Measurements from ENCODE around the gene SLC35E3. TPM values are rescaled to one million over a fixed set of nuclear protein-coding genes. Genes with fewer than 3 reads are reported as not detected.

The SLC35E3 gene
- total RNA-seq, 1 donor: 7.0 TPM

DNA sequence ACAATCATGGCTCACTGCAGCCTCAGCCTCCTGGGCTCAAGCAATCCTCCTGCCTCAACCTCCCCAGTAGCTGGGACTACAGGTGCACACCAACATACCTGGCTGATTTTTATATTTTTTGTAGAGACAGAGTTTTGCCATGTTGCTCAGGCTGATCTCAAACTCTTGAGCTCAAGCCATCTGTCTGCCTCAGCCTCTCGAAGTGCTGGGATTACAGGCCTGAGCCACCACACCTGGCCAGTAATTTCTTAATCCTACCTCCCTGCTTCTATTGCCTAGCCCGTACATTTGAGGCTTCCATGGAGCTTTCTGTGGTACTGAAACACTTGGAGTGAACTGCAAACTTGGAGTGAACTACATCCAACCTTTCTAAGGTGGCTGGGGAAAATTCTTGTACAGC lies 20.7 kb downstream of the SLC35E3 start:
- DNase-seq (ENCODE audit: low read depth): no peak
- no peak overlapping the region for H3K4me3 ChIP-seq (ENCODE audit: low read depth, low read length)
- TF ChIP-seq, protein P1, sequence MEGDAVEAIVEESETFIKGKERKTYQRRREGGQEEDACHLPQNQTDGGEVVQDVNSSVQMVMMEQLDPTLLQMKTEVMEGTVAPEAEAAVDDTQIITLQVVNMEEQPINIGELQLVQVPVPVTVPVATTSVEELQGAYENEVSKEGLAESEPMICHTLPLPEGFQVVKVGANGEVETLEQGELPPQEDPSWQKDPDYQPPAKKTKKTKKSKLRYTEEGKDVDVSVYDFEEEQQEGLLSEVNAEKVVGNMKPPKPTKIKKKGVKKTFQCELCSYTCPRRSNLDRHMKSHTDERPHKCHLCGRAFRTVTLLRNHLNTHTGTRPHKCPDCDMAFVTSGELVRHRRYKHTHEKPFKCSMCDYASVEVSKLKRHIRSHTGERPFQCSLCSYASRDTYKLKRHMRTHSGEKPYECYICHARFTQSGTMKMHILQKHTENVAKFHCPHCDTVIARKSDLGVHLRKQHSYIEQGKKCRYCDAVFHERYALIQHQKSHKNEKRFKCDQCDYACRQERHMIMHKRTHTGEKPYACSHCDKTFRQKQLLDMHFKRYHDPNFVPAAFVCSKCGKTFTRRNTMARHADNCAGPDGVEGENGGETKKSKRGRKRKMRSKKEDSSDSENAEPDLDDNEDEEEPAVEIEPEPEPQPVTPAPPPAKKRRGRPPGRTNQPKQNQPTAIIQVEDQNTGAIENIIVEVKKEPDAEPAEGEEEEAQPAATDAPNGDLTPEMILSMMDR (IDR thresholded peaks at IDR 0.05; ENCODE audit: insufficient read depth, low read length): no peak

DNA sequence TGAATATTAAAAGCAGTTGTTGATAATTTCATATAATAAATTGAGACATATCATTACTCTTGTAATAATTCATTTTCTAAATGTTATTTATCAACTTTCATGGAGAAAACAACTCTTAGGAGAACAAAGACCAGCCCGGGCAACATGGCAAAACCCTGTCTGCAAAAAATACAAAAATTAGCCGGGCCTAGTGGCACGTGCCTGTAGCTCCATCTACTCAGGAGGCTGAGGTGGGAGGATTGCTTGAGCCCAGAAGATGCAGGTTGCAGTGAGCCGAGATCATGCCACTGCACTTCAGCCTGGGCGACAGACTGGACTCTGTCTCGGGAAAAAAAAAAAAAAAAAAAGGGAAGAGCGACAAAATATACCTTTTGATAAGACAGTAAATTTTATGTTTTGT lies 21.2 kb downstream of the SLC35E3 start:
- no peak for DNase-seq (ENCODE audit: low read depth)
- no peak overlapping the region for H3K4me3 ChIP-seq (ENCODE audit: low read depth, low read length)
- TF ChIP-seq, protein P1 (IDR thresholded peaks at IDR 0.05; ENCODE audit: insufficient read depth, low read length): no peak

DNA sequence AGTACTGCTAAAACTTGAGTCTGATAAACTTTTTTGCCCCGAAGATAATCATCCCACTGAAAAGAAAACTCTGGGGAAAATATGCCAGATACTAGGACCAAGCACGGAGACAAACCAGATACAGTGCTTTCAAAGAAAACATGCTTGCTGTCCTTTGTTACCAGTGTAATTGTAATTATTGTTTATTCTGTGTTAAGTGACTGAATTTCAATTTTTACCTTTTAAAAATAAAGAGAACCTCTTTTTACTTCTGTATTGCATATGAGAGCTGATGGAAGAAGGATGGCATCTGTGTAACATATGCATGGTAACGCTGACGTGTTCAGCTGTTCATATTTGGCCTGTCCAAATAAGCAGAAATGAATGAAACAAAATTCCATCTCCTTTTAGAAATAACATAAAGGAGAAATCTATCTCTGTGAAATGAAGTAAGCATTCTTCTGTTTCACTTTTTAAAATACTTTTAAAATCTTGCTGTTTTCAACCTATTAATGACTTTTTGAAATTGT lies 22.5 kb downstream of the SLC35E3 start:
- TF ChIP-seq, protein P1 (IDR thresholded peaks at IDR 0.05; ENCODE audit: insufficient read depth, low read length): no peak
- no peak overlapping the region for H3K4me3 ChIP-seq (ENCODE audit: low read depth, low read length)
- DNase-seq (ENCODE audit: low read depth): no peak

DNA sequence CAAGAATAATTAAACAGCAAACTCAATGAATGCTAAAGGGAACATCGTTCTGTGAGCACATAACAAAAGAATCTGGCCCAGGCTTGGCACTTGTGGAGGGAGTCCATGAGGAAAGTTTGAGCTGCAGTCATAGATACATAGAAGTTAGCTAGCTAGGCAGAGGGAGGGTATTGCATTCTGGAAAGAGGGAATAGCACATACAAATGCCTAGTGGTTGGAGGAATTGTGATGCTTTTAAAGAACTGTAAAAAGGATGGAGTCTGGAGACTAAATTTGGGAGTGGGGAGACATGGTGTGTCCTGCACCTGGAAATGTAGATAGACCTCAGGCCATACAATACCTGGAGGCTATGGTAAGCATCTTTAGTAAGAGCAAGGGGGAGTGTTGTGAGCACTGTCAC lies 24.0 kb downstream of the SLC35E3 start:
- no peak for DNase-seq (ENCODE audit: low read depth)
- TF ChIP-seq, protein P1 (IDR thresholded peaks at IDR 0.05; ENCODE audit: insufficient read depth, low read length): no peak
- no peak overlapping the region for H3K4me3 ChIP-seq (ENCODE audit: low read depth, low read length)

DNA sequence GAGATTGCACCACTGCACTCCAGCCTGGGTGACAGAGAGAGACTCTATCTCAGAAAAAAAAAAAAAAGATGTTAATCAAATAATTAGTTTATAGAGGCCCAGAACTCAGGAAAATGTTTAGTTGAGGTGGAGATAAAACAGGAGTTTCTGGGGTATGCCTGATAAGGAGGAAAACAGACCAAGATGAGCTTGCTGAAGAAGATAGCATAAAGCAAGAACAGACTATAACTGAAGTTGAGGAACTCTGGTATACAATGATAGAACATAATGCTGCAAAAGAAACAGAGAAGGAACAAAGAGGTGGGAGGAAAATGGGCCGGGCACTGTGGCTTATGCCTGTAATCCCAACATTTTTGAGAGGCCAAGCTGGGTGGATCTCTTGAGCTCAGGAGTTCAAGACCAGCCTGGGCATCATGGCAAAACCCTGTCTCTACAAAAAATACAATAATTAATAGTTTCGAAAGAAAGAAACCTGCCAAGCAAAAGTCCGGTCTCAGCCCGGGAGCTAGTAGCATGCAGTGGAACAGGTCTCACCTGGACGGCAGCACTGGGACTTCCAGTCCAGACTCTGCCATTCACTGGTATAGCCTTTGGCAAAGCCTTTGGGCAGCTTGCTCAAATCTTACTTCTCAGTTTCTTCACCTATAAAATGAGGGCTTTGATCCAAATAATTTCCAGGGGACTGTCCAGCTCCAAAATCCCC lies 25.4 kb downstream of the SLC35E3 start:
- no peak overlapping the region for H3K4me3 ChIP-seq (ENCODE audit: low read depth, low read length)
- TF ChIP-seq, protein P1 (IDR thresholded peaks at IDR 0.05; ENCODE audit: insufficient read depth, low read length): no peak
- DNase-seq (ENCODE audit: low read depth): no peak

DNA sequence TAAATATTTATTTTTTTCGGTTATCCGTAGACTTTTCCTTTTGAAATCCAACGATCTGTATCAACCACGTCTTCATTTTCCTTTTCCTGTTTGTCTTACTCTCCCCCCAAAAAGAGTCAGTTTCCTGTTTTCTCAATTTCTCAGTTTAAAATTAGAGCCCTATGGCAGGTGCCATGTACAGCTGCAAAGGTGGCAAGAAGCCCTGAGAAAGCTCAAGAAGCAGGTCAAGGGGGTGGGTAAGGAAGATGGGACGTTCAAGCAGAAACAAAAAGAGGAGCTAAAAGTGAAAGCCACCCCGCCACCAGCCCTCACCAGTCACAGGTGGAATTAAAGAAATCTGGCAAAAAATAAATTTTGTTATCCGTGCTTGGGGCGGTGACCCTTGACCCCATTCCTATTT lies 26.7 kb downstream of the SLC35E3 start:
- TF ChIP-seq, protein P1 (IDR thresholded peaks at IDR 0.05; ENCODE audit: insufficient read depth, low read length): no peak
- no peak overlapping the region for H3K4me3 ChIP-seq (ENCODE audit: low read depth, low read length)
- DNase-seq (ENCODE audit: low read depth): no peak

DNA sequence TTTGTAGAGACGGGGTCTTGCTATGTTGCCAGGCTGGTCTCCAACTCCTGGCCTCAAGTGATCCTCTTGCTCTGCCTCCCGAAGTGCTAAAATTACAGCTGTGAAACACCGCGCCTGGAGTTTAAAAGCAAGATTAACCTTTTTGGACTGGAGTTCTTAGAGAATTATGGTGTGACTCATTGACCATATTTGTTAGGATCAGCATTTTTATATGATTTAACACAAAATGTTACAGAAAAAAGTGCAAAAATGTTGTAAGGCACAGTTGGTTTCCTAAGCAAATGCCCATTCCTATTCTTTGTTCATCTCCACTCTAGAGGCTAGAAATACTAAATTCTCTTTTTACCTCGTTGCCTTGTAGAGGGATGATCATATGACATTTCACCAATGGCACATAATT lies 27.6 kb downstream of the SLC35E3 start:
- TF ChIP-seq, protein P1 (IDR thresholded peaks at IDR 0.05; ENCODE audit: insufficient read depth, low read length): no peak
- DNase-seq (ENCODE audit: low read depth): no peak
- no peak overlapping the region for H3K4me3 ChIP-seq (ENCODE audit: low read depth, low read length)
